ENCODE results near the gene ACER3. TPM values are rescaled to one million over a fixed set of nuclear protein-coding genes. Genes with fewer than 3 reads are reported as not detected.

ACER3 gene
- total RNA-seq, 4 donors from 2014 or later, result 1.1 to 3.4 (median 2.6) TPM

DNA sequence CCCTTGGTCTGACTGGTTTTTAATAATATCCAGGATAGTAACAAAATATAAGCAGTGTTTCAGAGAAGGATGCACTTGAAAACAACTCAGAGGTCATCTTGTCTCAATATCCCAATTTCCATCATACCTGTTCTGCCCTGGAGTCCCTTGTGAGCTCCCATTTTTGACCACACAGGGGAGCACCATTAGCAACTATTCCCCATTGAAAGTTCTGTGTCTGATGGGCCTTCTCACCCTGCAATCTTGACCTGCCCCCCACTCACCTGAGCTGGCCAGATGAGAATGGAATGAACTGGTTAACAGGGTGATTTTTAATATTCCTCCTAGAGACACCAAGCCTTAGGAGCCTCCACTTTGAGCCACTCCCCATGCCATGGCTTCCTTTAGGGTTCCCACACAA lies 202.2 kb downstream of the ACER3 start:
- Histone ChIP-seq H3K36me3 (no peaks in the 10 kb centered on the region), H3K9me3 (no peaks in the 10 kb centered on the region), H3K27ac (no peak overlapping the region), H3K27me3 (no peaks in the 10 kb centered on the region), H3K4me3 (no peak overlapping the region), H3K4me1 (peaks cover 7 to 15% of the 10 kb centered on the region in 2 donors)
- no peak for ATAC-seq
- no peak for DNase-seq
- in situ Hi-C loops (cut with MboI; ENCODE audit: low sequenced_read_pairs in 4 of 4), result no loop called here
- TF ChIP-seq POLR2A (IDR thresholded peaks at IDR 0.05), result no peak
- TF ChIP-seq, protein P1, sequence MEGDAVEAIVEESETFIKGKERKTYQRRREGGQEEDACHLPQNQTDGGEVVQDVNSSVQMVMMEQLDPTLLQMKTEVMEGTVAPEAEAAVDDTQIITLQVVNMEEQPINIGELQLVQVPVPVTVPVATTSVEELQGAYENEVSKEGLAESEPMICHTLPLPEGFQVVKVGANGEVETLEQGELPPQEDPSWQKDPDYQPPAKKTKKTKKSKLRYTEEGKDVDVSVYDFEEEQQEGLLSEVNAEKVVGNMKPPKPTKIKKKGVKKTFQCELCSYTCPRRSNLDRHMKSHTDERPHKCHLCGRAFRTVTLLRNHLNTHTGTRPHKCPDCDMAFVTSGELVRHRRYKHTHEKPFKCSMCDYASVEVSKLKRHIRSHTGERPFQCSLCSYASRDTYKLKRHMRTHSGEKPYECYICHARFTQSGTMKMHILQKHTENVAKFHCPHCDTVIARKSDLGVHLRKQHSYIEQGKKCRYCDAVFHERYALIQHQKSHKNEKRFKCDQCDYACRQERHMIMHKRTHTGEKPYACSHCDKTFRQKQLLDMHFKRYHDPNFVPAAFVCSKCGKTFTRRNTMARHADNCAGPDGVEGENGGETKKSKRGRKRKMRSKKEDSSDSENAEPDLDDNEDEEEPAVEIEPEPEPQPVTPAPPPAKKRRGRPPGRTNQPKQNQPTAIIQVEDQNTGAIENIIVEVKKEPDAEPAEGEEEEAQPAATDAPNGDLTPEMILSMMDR (IDR thresholded peaks at IDR 0.05 in 4 of 5, conservative IDR thresholded peaks at IDR 0.05 in 1 of 5), result no peak
- intact Hi-C loops (cut with DNase I; ENCODE audit: low total_unique reads), result no loop called here

DNA sequence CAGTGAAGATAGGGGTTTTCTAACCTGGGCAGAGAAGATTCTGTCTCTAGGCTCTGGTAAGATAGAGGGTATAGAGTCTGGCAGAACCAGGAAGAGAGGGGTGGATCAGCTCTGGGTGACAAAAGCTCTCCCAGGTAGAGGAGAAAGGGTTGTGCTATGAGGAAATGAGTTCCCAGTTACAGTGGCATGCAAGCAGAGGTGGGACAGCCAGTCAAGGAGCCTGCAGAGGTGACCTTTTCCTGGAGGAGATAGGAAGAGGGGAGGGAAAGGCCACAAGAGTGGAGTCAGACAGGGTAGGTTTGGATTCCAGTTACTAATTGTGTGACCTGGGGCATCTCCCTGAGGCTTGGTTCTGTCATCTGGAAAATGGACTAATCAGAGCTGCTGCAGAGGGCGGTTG lies 202.7 kb downstream of the ACER3 start:
- no peaks in the 10 kb centered on the region for H3K36me3 ChIP-seq
- no peak overlapping the region for H3K4me3 ChIP-seq
- peaks cover 7 to 16% of the 10 kb centered on the region in 2 donors for H3K4me1 ChIP-seq
- no peaks in the 10 kb centered on the region for H3K9me3 ChIP-seq
- ATAC-seq, result no peak
- intact Hi-C loops (cut with DNase I; ENCODE audit: low total_unique reads) (no loop called here), in situ Hi-C loops (cut with MboI; ENCODE audit: low sequenced_read_pairs in 4 of 4) (no loop called here)
- DNase-seq, result no peak
- no peak for TF ChIP-seq POLR2A (IDR thresholded peaks at IDR 0.05)
- TF ChIP-seq, protein P1 (IDR thresholded peaks at IDR 0.05 in 4 of 5, conservative IDR thresholded peaks at IDR 0.05 in 1 of 5), result no peak
- no peaks in the 10 kb centered on the region for H3K27me3 ChIP-seq
- H3K27ac ChIP-seq, result no peak overlapping the region

- in situ Hi-C loops (cut with MboI; ENCODE audit: low sequenced_read_pairs in 4 of 4), result no loop called here
- no peak for ATAC-seq
- TF ChIP-seq, protein P1 (IDR thresholded peaks at IDR 0.05 in 4 of 5, conservative IDR thresholded peaks at IDR 0.05 in 1 of 5), result no peak
- TF ChIP-seq POLR2A (IDR thresholded peaks at IDR 0.05), result no peak
These were observed 203.1 kb downstream of the ACER3 start for GRCh38 chr11:77063861-77064260.

GRCh38 chr11:77064648-77065217 lies 204.0 kb downstream of the ACER3 start:
- TF ChIP-seq, protein P1 (IDR thresholded peaks at IDR 0.05 in 4 of 5, conservative IDR thresholded peaks at IDR 0.05 in 1 of 5), result no peak
- in situ Hi-C loops (cut with MboI; ENCODE audit: low sequenced_read_pairs in 4 of 4), result no loop called here
- Histone ChIP-seq H3K36me3 (no peaks in the 10 kb centered on the region), H3K4me3 (no peak overlapping the region), H3K27me3 (no peaks in the 10 kb centered on the region), H3K4me1 (peaks cover 7 to 16% of the 10 kb centered on the region in 2 donors), H3K9me3 (no peaks in the 10 kb centered on the region), H3K27ac (no peak overlapping the region)
- intact Hi-C loops (cut with DNase I; ENCODE audit: low total_unique reads), result no loop called here
- no peak for DNase-seq
- no peak for ATAC-seq

More at GRCh38 chr11:77063861-77064260, 203.1 kb downstream of the ACER3 start:
- H3K9me3 ChIP-seq, result no peaks in the 10 kb centered on the region
- no peak for DNase-seq
- H3K27ac ChIP-seq, result no peak overlapping the region
- intact Hi-C loops (cut with DNase I; ENCODE audit: low total_unique reads), result no loop called here
- H3K36me3 ChIP-seq, result no peaks in the 10 kb centered on the region
- no peak overlapping the region for H3K4me3 ChIP-seq
- no peaks in the 10 kb centered on the region for H3K27me3 ChIP-seq
- H3K4me1 ChIP-seq, result peaks cover 7 to 16% of the 10 kb centered on the region in 2 donors

- Histone ChIP-seq H3K4me1 (peaks cover 7 to 16% of the 10 kb centered on the region in 2 donors), H3K9me3 (no peaks in the 10 kb centered on the region), H3K27ac (peak overlapping the region; percentile 83 to 88 (median 84)), H3K4me3 (peak overlapping the region; percentile 74 to 92 (median 83)), H3K36me3 (no peaks in the 10 kb centered on the region), H3K27me3 (no peaks in the 10 kb centered on the region)
- no peak for TF ChIP-seq POLR2A (IDR thresholded peaks at IDR 0.05)
- TF ChIP-seq, protein P1 (IDR thresholded peaks at IDR 0.05 in 4 of 5, conservative IDR thresholded peaks at IDR 0.05 in 1 of 5), result no peak
- in situ Hi-C loops (cut with MboI; ENCODE audit: low sequenced_read_pairs in 4 of 4) (no loop called here), intact Hi-C loops (cut with DNase I; ENCODE audit: low total_unique reads) (loop anchor here (1.0 kb wide), 1 partner anchor 19 kb away; no protein-coding TSS in a partner anchor)
- DNase-seq, result peak in 1 of 2 donors; percentile 40
- ATAC-seq, result peak; percentile 16 to 29
These were observed 205.1 kb downstream of the ACER3 start for GRCh38 chr11:77065878-77066228.
